G401 (cell line): ENCODE measurements around the gene PDE6A. TPM values are rescaled to one million over a fixed set of nuclear protein-coding genes. Genes with fewer than 3 reads are reported as not detected.

ENCODE experiments used
- DNase-seq: peaks from one replicate; pipeline ENCODE4 v3.0.0-alpha.2; 2015; ENCODE audit warnings: low spot score
- in situ Hi-C: cut with HindIII; loops from 2 replicates; pipeline ENCODE4 v1.10.0; 2016; ENCODE audit warnings: low sequenced_read_pairs, mixed read lengths
- total RNA-seq: library from RNA; depleted of rRNA; stranded (reverse); fragments of >200 nt; shearing (Covaris generic); gene quantifications from 2 replicates; pipeline ENCODE4 v1.2.3, GENCODE V29; 2014

PDE6A gene
- total RNA-seq, 1 experiment from 2014 or later: not detected

GRCh38 chr5:149849966-149850910 is 94.4 kb downstream of the PDE6A start:
- DNase-seq: no peak
- in situ Hi-C loops: no loop called here

GRCh38 chr5:149849280-149849965 is 95.2 kb downstream of the PDE6A start:
- DNase-seq: no peak
- in situ Hi-C loops: no loop called here

GRCh38 chr5:149847611-149848010 is 97.0 kb downstream of the PDE6A start:
- in situ Hi-C loops: no loop called here
- no peak for DNase-seq

GRCh38 chr5:149846021-149846420 is 98.6 kb downstream of the PDE6A start:
- DNase-seq: no peak
- in situ Hi-C loops: no loop called here

GRCh38 chr5:149845601-149846000 is 99.0 kb downstream of the PDE6A start:
- in situ Hi-C loops: no loop called here
- DNase-seq: no peak

GRCh38 chr5:149841851-149842793 is 102.5 kb downstream of the PDE6A start:
- in situ Hi-C loops: no loop called here
- DNase-seq: no peak

GRCh38 chr5:149840226-149840825 is 104.3 kb downstream of the PDE6A start:
- in situ Hi-C loops: no loop called here
- no peak for DNase-seq

- in situ Hi-C loops: no loop called here
- no peak for DNase-seq
These were observed 104.8 kb downstream of the PDE6A start for GRCh38 chr5:149839761-149840160.

- in situ Hi-C loops: no loop called here
- DNase-seq: no peak
These were observed 105.5 kb downstream of the PDE6A start for GRCh38 chr5:149838881-149839739.

GRCh38 chr5:149837680-149838269 is 106.8 kb downstream of the PDE6A start:
- in situ Hi-C loops: no loop called here

GRCh38 chr5:149836451-149837139 is 108.0 kb downstream of the PDE6A start:
- in situ Hi-C loops: no loop called here
- DNase-seq: no peak

More at GRCh38 chr5:149837680-149838269, 106.8 kb downstream of the PDE6A start:
- DNase-seq: peak; percentile 89

- peak; percentile 90 for DNase-seq
- in situ Hi-C loops: no loop called here
These were observed 110.2 kb downstream of the PDE6A start for GRCh38 chr5:149834246-149834855.

- in situ Hi-C loops: no loop called here
- no peak for DNase-seq
These were observed 111.3 kb downstream of the PDE6A start for GRCh38 chr5:149833116-149833827.

GRCh38 chr5:149832636-149833035 is 112.0 kb downstream of the PDE6A start:
- in situ Hi-C loops: no loop called here
- DNase-seq: no peak

GRCh38 chr5:149831492-149831891 is 113.1 kb downstream of the PDE6A start:
- no peak for DNase-seq
- in situ Hi-C loops: no loop called here

GRCh38 chr5:149830579-149830978 is 114.0 kb downstream of the PDE6A start:
- in situ Hi-C loops: no loop called here
- DNase-seq: no peak
